ENCODE results near the gene TNS3.
A peak's percentile ranks its signal among the peaks of the same experiment; 100 is the strongest.

Gene TNS3

GRCh38 chr7:47258798-47259197, 323.1 kb downstream of the TNS3 start:
- no peak for DNase-seq (ENCODE audit: low read depth in 2 of 2)

GRCh38 chr7:47256016-47256415, 325.9 kb downstream of the TNS3 start:
- DNase-seq (ENCODE audit: low read depth in 2 of 2), result no peak

DNA sequence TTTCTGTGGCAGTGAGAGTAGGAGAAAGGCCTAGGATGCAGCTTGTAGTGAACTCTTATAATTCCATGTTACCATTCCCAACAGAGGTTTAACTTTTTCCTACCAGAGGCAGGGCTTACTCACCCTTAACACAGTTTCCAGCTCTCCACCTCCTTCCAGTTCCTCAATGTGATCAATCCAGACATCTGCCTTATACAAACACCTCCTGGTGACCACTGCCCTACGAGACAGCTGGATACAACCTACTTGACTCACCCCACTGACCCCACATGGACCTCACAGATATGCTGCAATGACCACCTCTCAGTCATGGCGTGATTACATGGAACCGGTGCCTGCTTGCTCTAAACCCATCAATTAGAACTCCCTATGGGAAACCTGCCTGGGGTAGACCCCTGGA, 326.5 kb downstream of the TNS3 start:
- no peak for DNase-seq (ENCODE audit: low read depth in 2 of 2)

DNA sequence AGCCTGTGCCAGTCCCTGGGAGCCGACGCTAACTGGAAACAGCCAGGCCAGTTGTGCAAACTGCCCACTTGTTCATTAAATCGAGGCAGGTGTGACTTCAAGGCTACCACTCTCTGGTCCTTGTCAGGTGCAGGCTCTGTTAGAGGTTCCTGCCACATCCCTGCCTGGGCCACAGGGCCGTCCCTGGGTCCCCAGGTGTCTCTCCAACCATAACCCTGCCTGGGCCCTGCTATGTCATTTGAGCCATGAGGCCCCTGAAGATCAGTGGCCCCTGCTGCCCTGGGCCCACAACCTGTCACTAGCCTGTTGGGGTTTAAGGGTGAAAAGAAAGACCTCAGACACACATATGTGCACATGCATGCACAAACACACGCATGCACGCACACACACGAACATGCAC, 326.9 kb downstream of the TNS3 start:
- DNase-seq (ENCODE audit: low read depth in 2 of 2), result no peak

GRCh38 chr7:47254081-47254977, 327.6 kb downstream of the TNS3 start:
- DNase-seq (ENCODE audit: low read depth in 2 of 2), result peak; percentile 18 to 42

DNA sequence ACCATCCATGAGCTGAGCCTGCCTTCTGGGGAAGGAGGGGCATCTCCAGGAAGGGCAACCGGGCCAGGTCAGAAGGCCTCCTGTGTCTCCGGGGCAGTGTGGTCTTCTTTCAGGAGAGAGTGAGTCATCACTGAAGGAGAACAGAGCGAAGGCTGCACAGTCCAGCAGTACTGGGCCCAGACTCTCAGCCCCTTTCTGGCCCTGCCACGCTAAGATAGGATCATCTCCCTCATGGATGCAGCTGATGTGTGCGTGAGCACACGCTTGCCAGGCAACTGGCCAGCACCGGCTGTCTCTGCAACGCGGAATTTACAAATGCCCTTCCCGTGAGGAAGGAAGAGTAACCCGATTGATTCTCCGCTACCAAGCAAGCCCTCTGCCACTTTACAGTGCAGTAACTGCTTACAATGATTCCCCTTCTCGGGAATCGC, 328.2 kb downstream of the TNS3 start:
- DNase-seq (ENCODE audit: low read depth in 2 of 2), result no peak

DNA sequence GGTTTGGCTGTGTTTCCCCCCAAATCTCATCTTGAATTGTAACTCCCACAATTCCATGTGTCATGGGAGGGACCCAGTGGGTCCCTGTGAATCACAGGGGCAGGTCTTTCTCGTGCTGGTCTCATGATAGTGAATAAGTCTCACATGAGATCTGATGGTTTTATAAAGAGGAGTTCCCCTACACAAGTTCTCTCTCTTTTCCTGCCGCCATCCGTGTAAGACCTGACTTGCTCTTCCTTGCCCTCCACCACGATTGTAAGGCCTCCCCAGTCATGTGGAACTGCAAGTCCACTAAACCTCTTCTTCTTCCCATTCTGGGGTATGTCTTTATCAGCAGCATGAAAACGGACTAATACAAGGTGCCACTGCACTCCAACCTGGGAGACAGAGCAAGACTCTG, 329.2 kb downstream of the TNS3 start:
- no peak for DNase-seq (ENCODE audit: low read depth in 2 of 2)

- DNase-seq (ENCODE audit: low read depth in 2 of 2), result no peak
These were observed 332.6 kb downstream of the TNS3 start for GRCh38 chr7:47249361-47249760.

- no peak for DNase-seq (ENCODE audit: low read depth in 2 of 2)
These were observed 333.1 kb downstream of the TNS3 start for GRCh38 chr7:47248797-47249196.

DNA sequence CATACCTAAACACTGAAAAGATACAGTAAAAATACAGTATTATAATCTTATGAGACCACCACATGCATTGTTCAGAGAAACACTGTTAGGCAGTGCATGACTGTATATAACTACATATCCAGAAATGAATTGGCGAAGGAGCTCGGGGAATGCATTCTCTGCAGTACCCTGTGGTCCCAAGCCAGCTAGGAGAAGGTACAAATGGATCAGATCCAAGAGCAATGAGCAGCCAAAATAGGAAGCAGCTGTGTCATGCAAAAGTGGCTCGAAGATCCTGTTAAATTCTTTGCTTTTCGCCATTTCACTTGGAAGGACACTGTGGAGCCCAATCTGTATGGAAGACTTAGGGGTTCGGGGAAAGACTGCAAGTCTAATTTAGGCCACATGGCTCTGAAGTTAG, 334.8 kb downstream of the TNS3 start:
- DNase-seq (ENCODE audit: low read depth in 2 of 2), result no peak

GRCh38 chr7:47244692-47245091, 337.2 kb downstream of the TNS3 start:
- DNase-seq (ENCODE audit: low read depth in 2 of 2), result no peak

DNA sequence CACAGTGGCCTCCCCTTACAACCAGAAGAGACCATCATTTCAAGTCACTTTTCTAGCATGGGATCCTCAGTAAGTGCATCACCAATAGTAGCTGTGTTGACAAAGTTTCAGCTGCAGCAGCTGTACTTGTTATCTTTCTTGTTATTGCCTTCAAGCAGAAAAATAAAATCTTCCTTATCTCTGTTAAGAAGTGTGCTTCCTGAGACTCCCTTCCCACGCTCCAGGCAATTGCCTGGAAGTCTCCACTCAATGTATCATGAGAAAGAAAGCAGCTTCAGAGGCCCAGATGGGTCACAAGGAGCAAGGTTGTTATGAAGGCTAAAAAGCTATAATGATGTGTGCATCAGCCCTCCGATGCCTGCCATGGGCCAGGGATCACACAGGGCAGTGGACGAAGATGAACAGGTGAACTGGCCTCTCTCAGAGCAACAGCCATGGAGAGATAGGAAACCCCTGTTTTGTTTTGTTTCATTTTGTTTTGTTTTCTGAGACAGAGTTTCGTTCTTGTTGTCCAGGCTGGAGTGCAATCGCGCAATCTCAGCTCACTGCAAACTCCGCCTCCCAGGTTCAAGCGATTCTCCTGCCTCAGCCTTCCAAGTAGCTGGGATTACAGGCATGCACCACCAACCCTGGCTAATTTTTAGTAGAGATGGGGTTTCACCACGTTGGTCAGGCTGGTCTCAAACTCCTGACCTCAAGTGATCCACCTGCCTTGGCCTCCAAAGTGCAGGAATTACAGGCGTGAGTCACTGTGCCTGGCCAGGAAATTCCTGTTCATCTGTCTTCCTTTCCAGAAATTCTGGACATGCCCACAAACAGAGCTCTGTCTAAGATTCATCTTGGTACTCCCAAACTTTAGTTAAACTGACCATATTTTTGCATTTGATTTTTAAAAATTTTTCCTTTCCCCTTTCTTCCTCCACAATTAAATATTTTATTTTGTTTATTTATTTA, 340.5 kb downstream of the TNS3 start:
- DNase-seq (ENCODE audit: low read depth in 2 of 2), result no peak

DNA sequence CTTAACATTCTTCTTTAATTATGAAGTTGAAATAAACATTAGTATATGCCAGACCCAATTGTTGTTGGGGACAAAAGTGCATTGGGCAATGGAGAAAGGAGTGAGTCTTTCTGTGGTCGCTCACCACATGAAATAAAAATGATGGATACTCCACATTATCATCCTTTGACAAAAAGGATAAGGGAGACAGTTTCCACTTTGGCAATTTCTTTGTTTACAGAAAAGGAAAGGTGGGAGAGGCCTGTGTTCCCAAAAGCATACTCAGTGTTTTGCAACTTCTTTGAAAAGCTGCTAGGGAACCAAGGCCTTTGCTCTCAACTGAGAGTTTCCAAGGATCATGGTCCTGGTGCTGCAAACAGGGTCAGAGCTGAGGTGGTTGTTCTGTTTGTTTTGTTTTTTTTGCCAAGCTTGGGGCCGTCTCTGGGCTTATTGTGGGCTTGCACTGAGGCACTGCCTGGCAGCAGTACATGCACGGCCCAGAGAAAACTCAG, 341.9 kb downstream of the TNS3 start:
- no peak for DNase-seq (ENCODE audit: low read depth in 2 of 2)

DNA sequence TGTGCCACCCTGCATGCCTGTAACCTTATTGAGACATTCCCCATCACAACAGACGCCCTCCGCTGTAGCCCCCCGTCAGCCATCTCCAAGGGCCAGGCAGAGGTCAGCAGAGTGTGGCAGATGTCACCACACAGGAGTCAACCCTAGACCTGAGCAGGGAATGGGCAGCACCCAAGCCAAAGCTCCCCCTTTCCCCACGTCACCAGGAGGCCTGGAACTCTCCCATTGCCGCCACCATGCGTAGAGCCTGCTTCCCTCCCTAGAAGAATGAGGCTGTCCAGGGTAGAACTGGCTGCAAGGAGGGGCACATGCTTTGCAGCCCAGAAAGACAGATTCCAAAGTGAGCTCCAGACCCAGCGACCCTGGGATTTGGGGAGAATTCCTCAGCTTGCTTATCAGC, 342.9 kb downstream of the TNS3 start:
- DNase-seq (ENCODE audit: low read depth in 2 of 2), result no peak

GRCh38 chr7:47236480-47237129, 345.3 kb downstream of the TNS3 start:
- DNase-seq (ENCODE audit: low read depth in 2 of 2), result no peak

DNA sequence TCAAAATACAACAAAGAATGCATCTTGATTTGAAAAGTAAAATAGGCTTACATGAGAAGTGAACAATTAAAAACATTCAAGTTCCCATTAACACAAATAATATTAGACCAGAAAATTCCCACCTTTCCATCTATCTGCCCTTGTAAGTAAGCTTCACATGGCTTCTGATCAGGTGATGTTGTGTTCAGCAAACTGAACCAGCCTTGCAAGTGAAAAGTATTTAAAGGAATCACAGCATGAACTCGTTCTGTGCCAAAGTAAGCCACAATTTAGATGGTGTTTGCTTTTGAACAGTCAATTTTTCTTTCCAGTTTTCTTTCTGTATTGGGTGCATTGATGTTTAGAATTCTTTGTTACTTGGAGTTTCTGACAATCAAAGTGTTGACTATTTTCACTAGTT, 347.9 kb downstream of the TNS3 start:
- DNase-seq (ENCODE audit: low read depth in 2 of 2), result no peak

- DNase-seq (ENCODE audit: low read depth in 2 of 2), result no peak
These were observed 349.0 kb downstream of the TNS3 start for GRCh38 chr7:47232751-47233412.

DNA sequence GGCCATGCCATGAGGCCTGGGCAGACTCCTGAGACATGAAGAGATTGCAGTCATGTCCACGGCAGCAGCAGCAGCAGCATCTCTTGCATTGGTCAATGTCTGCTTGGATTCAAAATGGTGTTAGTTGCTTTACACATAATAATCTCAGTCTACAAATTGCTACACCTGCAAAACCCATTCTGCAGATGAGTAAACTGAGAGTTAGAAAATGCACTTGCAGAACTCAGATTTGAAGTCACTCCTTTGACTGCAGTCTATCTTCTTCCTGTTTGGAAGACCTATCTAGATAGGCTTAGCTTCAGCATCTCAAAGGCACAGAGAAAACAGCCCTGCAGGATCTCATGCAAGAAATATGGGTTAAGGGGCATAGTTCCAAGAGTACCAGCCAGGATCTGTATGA, 350.3 kb downstream of the TNS3 start:
- no peak for DNase-seq (ENCODE audit: low read depth in 2 of 2)

DNA sequence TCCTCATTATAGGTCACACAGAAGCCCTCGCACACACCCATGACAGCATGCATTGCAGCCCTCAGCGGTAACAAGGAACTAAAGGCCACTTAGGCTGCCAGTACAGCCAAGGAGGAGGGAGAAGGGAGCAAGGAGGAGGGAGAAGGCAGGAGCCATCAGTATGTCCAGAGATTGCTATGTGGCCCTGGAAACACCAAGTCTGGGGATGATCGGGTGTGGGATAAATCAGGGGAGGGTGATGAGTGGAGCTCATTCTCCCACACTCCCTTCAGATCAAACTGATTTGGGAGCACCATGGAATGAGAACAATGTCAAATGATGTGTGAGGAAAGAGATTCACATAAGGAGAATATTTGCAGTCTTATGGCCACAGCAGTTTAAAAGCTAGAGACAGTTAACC, 350.9 kb downstream of the TNS3 start:
- no peak for DNase-seq (ENCODE audit: low read depth in 2 of 2)

GRCh38 chr7:47228386-47229014, 353.4 kb downstream of the TNS3 start:
- no peak for DNase-seq (ENCODE audit: low read depth in 2 of 2)

DNA sequence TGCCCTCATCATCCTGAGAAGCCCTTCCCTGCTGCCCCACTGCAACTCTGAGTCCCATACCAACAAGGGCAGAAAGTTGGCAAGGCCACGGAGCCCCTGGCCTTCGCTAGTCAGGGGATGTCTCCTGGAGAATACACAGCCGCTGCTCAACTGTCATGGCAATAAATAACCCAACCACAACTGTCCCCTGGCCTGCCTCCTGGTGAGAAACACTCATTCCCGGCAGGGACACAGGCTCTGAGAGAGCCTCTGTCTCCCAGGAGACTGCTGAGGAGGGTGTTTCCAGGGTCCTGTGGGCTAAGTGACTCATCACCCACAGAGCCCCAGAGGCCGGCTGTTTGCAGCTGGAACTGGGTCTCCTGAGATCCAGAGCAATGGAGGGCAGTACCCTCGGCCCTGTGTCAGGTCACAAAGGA, 354.1 kb downstream of the TNS3 start:
- no peak for DNase-seq (ENCODE audit: low read depth in 2 of 2)

All from stimulated activated CD4-positive, alpha-beta T cell treated with anti-CD3 and anti-CD28 coated beads, Interleukin-1b, Interleukin-23, amount 100 ng/mL, for 4 hours (primary cell).